Measurements from ENCODE around the gene SETBP1.

GRCh38 chr18:44988821-44989587, 308.3 kb downstream of the SETBP1 start:
- no peak for TF ChIP-seq CTCF (conservative IDR thresholded peaks at IDR 0.05; ENCODE audit: low read depth, low read length)
- no peak for TF ChIP-seq POLR2A (IDR thresholded peaks at IDR 0.05; ENCODE audit: low read depth, low read length)
- no peak for TF ChIP-seq RCOR1 (IDR thresholded peaks at IDR 0.05; ENCODE audit: insufficient replicate concordance, low read length)
- no peak for TF ChIP-seq MAFK (IDR thresholded peaks at IDR 0.05; ENCODE audit: low read depth, low read length)
- no peak for TF ChIP-seq BHLHE40 (IDR thresholded peaks at IDR 0.05; ENCODE audit: low read depth, low read length)
- no peak for TF ChIP-seq FOS (IDR thresholded peaks at IDR 0.05; ENCODE audit: low read depth, low read length)
- no peak for TF ChIP-seq RAD21 (IDR thresholded peaks at IDR 0.05; ENCODE audit: low read length)
- TF ChIP-seq CEBPB (IDR thresholded peaks at IDR 0.05; ENCODE audit: low read depth, low read length) = no peak
- TF ChIP-seq ELK1 (IDR thresholded peaks at IDR 0.05; ENCODE audit: borderline replicate concordance, low read depth, low read length) = no peak
- no peak for TF ChIP-seq USF2 (IDR thresholded peaks at IDR 0.05; ENCODE audit: low read depth, low read length)

All from IMR-90 (cell line).